Activated T-helper 17 cell treated with anti-CD3 and anti-CD28 coated beads, Interleukin-2, amount 50 U/mL, for 72 hours (primary cell): ENCODE measurements around the gene COL27A1. TPM values are rescaled to one million over a fixed set of nuclear protein-coding genes. Genes with fewer than 3 reads are reported as not detected.
"Not testable (repeated sequence)": the region's sequence is repeated elsewhere in the genome, so short reads cannot be mapped to it uniquely, and the experiment has no call there.

Source experiments
- ATAC-seq: fragments of 150-1000 bp; cut with Tn5 transposase; replicated peaks from 2 replicates; pipeline ENCODE4 v1.10.0; 2021; ENCODE audit warnings: mild to moderate bottlenecking, moderate library complexity
- H3K27ac Mint-ChIP-seq: one replicate; pipeline ENCODE4 v1.8.0; 2022; ENCODE audit warnings: mixed read lengths
- H3K27me3 Mint-ChIP-seq: one replicate; pipeline ENCODE4 v1.8.0; 2022; ENCODE audit warnings: mixed read lengths
- H3K36me3 Mint-ChIP-seq: one replicate; pipeline ENCODE4 v1.8.0; 2022; ENCODE audit warnings: low read depth, mild to moderate bottlenecking, mixed read lengths
- H3K4me1 Mint-ChIP-seq: one replicate; pipeline ENCODE4 v1.8.0; 2022; ENCODE audit warnings: mixed read lengths
- H3K4me3 Mint-ChIP-seq: one replicate; pipeline ENCODE4 v1.8.0; 2022; ENCODE audit warnings: mild to moderate bottlenecking, mixed read lengths
- H3K9me3 Mint-ChIP-seq: one replicate; pipeline ENCODE4 v1.8.0; 2022; ENCODE audit warnings: mixed read lengths
- total RNA-seq, 2 donors: library from RNA; stranded (reverse); gene quantifications; one replicate each; pipeline ENCODE4 v1.2.3, GENCODE V29; 2022

Gene COL27A1
- total RNA-seq, 2 donors from 2014 or later: 7.8 to 12.0 TPM

DNA sequence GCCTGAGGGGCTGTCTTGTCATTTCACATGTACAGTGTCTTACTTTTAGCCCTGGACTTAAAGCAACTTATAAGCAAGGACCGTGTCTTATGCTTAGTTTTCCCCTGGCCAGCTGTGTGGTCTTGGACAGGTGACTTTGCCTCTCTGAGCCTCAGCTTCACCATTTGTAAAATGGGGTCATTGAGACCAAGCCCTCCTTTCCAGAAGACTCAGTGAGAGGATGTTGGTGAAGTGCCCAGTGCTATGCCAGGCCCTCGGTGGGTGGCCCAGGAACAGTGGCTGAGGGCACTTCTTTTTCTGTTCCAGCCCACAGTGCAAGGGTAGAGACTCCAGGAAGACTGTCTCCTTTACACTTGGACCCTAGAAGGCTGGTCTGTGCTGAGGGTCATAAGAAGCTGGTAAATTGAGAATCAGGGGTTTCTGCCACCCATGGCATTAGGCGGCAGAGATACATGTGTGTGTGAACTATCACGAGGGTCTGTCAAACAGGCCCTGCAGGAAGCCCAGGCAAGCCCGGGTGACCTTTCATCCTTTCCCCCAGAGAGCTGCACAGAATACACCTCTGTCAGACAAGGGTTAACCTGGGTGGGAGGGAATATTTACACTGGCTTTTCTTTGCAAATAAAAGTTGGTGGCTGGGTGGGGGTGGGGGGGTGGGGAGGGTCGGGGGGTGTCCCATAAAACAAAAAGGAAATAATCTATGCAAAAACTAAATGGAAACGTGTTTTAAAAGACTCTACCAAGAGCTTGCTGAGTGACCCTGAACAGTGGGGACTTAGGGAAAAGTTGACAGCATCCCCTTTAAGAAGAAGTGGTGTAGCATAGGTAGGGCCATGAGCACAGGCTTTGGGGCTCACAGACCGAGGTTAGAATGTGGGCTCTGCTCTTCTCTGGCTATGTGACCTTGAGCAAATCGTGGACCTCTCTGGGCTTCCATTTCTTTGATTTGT is 35.8 kb upstream of the COL27A1 start:
- no peaks in the 10 kb centered on the region for H3K4me1 Mint-ChIP-seq
- H3K36me3 Mint-ChIP-seq: no peaks in the 10 kb centered on the region
- no peak overlapping the region for H3K27ac Mint-ChIP-seq
- no peak for ATAC-seq
- H3K4me3 Mint-ChIP-seq: no peak overlapping the region
- H3K27me3 Mint-ChIP-seq: peaks cover 24% of the 10 kb centered on the region
- no peaks in the 10 kb centered on the region for H3K9me3 Mint-ChIP-seq

DNA sequence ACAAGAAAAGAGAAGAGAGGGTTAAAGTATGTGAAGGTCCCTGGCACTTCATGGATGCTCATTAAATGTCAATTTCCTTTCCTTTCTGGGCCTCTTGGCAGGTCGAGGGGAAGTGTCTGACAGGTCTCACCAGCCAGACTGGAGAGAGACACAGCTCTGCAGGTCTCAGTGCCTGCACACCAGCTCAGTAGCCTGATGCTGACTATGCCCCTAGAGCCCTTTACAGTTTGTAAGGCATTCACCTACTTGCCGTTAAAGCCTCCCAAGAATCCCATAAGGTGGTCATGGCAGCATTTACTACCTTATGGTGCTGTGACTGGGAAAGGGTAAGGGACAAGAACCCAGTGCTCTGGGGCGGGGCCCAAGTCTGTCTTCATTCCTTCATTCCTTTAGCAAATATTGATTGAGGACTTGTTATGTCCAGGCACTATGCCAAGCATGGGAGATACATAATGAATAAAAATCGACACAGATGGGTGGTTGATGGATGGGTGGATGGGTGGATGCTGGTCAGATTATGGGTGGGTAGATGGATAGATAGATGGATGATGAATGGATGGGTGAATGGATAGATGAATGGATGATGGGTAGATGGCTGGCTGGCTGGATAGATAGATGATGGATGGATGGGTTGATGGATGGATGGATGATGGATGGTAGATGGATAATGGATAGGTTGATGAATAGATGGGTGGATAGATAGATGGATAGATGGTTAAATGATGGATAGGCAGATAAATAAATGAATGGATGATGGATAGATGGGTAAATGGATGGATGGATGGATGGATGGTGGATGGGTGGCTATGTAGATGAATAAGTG is 34.9 kb upstream of the COL27A1 start:
- H3K9me3 Mint-ChIP-seq: no peaks in the 10 kb centered on the region

DNA sequence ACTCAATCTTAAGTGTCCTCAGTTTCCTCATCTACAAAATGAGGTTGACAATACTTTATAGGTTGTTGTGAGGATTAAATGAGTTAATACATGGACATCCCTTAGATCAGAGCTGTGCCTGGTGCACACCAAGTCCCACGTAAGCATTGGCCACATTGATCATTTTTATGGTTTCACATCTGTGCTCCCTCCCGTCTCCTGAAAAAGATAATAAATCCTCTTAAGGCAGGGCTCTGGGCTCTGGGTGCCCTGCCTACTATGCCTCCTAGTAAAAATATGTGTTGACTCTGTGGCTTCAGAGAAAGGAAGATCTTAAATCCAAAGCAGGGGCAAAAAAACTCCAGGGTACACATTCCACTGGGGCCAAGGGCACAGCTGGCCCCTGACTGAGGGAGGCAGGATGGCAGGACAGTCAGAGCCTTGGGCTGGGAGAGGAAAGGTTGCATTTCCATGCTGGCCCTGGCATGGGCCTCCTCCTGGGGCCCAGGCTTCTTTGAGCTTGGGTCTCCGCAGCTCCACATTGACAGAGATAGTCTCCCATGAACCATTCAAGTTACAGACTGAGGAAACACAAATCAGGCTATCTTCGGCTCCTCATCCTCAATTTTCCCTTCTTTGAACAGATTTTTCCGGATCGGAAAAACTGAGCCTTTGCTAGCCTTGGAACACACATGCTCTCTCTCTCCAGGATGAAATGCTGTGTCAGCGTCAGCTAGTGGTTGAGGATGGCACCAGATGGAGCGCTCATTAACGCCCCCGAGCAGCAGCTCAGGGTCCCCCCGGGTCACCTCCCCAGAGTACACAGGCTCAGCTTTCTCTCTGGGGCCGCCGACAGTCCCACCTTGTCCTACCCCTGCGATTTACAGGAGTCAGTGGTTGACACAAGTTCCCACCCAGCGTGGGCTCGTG is 33.9 kb upstream of the COL27A1 start:
- Mint-ChIP-seq H3K27me3 (peaks cover 28% of the 10 kb centered on the region), H3K36me3 (no peaks in the 10 kb centered on the region), H3K4me3 (no peak overlapping the region), H3K27ac (no peak overlapping the region), H3K9me3 (no peaks in the 10 kb centered on the region), H3K4me1 (no peaks in the 10 kb centered on the region)
- no peak for ATAC-seq

More for the DNA sequence above, 34.9 kb upstream of the COL27A1 start:
- H3K27ac Mint-ChIP-seq: no peak overlapping the region
- ATAC-seq: no peak
- H3K4me3 Mint-ChIP-seq: no peak overlapping the region
- H3K36me3 Mint-ChIP-seq: no peaks in the 10 kb centered on the region
- H3K27me3 Mint-ChIP-seq: peaks cover 25% of the 10 kb centered on the region
- H3K4me1 Mint-ChIP-seq: no peaks in the 10 kb centered on the region

DNA sequence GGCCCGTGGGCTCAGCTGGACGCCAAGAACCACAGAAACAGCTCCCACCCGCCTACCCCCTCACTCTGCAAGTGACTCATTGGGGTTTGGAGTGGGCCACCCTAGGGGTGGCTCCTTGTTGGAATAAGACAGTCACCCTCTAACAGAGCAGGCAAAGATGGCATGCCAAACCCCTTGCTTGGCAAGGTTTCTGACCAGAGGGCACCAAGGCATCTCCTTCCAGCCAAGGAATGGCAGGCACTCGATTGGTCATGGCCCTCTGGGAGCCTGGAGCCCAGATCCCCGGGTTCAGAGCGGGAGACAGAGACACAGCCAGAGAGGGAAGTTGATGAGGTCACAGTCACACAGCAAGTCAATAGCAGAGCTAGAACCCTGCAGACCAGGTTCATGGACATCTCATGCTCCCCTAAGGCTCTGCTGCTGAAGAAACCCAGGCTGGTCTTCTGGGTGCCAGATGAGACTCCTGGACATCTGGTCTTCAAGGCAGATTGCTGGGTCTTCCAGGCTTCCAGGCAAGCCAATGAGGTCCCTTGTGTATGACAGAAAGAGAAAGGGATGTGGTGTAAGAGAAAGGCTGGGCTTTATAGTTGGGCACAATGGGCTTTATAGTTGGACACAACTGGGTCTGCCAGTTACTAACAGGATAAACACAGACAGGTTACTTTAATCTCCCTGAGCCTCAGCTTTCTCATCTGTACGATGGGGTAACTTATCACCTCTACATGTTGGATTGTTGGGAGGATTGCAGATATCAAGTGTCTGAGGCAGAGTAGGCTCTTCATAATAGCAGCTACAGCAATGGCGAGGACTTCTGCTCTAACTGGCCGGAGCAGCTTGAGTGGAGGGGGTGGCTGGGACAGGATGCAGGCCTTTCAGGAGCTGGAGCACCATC is 33.0 kb upstream of the COL27A1 start:
- no peak for ATAC-seq
- Mint-ChIP-seq H3K9me3 (no peaks in the 10 kb centered on the region), H3K27me3 (peaks cover 27% of the 10 kb centered on the region), H3K27ac (no peak overlapping the region), H3K36me3 (no peaks in the 10 kb centered on the region), H3K4me3 (no peak overlapping the region), H3K4me1 (no peaks in the 10 kb centered on the region)

DNA sequence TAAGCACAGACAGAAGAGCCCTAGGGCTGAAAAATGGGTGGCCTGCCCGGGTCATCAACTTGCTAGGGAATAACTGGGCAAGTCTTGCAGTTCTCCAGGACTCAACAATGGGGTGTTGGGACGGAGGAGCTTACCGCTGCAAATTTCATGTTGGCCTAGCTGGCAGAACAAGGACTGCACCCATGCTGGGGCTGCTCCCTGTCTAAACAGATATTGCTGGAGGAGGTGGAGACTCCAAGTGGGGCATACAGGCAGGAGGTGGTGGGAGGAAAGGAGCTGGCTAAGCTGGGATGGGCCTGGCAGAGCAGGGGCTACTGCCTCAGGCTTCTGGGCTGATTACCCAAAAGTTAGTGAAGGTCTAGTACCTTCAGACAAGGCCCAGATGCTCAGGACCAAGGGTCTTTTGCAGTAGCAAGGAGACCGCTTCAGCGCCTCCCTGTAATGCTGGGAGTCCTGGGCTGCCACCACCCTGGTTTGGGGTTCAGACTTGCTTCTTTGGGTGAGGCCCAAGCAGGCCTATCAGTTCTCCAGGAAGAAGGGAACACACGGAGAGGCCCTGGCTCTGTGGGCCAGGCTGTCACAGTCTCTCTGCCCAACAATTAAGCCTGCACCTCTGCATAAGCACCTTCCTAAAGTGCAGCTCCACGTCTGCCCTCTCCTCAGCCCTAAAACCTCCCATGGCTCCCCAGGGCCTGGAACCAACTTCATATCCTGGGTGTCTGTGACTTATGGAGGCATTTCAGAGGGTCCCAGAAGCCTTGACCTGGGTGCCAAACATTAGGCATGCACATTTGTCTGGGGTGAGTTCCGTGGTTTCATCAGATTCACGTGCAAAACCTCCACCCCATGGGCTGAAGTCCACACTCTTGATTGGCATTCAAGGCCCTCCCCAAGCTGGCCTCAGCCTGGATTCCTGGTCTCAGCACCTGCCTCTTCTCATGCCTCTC is 32.0 kb upstream of the COL27A1 start:
- H3K4me3 Mint-ChIP-seq: no peak overlapping the region
- no peaks in the 10 kb centered on the region for H3K36me3 Mint-ChIP-seq

DNA sequence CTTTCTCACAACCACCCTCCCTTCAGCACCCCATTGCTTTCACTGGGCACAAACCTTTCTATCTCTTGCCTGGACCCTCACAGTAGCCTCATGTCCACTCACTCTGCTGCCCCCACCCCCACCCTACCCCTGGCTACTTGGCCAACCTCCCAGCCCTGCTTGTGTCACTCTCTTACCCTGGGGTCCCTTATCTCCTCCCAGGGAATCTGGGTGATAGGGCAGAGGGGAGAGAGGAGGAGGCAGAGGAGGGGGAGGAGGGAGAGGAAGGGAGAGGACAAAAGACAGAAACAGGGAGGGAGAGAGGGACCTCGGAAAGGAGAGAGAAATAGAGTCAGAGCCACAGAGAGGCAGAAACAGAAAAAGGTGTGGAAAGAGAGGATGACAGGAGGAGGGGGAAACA is 31.2 kb upstream of the COL27A1 start:
- Mint-ChIP-seq H3K9me3 (peaks cover 4% of the 10 kb centered on the region), H3K36me3 (no peaks in the 10 kb centered on the region), H3K4me3 (no peak overlapping the region), H3K4me1 (no peaks in the 10 kb centered on the region), H3K27me3 (peaks cover 31% of the 10 kb centered on the region), H3K27ac (no peak overlapping the region)
- ATAC-seq: no peak

More for the DNA sequence above, 32.0 kb upstream of the COL27A1 start:
- Mint-ChIP-seq H3K27ac (no peak overlapping the region), H3K9me3 (peaks cover 4% of the 10 kb centered on the region), H3K27me3 (peaks cover 29% of the 10 kb centered on the region), H3K4me1 (no peaks in the 10 kb centered on the region)
- ATAC-seq: no peak

DNA sequence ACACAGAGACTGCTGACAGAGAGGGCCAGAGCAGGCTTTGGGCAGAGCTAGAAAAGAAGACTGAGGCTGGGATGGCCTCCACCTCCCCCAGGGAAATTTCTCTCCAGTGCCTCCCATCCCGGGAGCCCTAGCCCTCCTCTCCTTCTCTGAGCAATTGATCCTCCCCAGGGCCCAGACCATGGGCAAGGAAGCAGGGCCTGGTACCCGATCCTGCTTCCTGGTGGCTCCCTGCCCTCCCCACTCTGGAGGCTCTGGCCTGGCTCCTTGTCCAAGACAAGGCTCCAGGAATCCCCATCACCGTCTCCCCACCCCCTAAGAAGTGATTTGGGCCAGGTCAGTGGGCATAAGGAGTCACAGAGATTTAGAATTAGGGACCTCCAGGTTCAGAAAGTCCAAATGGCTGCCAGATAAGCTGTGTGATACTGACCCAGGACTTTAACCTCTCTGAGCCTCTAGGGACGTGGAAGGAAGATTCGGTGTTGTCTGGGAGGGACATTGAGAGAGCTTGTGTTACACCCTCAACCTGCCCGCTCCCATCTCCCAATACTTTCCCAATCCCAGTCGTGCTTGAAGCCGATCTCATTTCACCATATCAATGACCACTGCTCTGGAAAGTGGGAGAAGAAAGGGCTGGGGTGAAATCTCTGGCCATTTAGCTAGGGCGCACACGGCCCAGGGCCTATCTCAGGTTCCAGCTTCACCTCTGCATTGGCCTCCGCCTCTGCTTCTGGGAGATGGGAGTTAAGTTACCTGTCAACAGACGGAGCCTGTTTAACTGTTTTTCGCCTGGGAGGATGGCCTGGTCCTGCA is 30.5 kb upstream of the COL27A1 start:
- peaks cover 31% of the 10 kb centered on the region for H3K27me3 Mint-ChIP-seq
- no peaks in the 10 kb centered on the region for H3K36me3 Mint-ChIP-seq
- H3K4me1 Mint-ChIP-seq: no peaks in the 10 kb centered on the region
- no peak overlapping the region for H3K4me3 Mint-ChIP-seq
- H3K27ac Mint-ChIP-seq: no peak overlapping the region
- ATAC-seq: no peak
- H3K9me3 Mint-ChIP-seq: peaks cover 4% of the 10 kb centered on the region

DNA sequence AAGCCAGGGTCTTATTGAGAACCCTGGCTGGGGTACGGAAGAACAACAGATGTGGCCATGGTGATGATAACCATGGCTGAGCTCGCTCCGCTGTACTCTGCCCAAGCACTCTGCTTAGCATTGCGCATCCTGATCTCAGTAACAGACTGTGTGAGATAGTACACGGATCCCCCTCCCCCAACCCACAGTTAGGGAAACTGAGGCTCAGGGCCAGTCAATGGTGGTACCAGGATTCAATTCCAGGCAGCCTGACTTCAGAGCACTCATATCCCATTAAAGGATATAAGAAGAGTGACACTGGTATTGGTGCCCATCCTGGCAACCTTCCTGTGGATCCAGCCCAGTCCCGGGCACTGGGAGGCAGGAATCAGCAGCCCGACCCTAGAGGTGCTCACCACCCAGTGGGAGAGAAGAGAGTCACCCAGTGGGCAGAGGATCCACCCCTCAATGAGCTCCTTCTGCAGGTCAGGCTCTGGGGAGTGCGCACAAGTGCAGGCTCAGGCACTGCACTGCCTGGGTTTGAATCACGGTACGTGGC is 29.8 kb upstream of the COL27A1 start:
- H3K9me3 Mint-ChIP-seq: peaks cover 4% of the 10 kb centered on the region
- no peak overlapping the region for H3K4me3 Mint-ChIP-seq
- no peaks in the 10 kb centered on the region for H3K36me3 Mint-ChIP-seq
- H3K27ac Mint-ChIP-seq: no peak overlapping the region
- no peak for ATAC-seq
- no peaks in the 10 kb centered on the region for H3K4me1 Mint-ChIP-seq
- H3K27me3 Mint-ChIP-seq: peaks cover 29% of the 10 kb centered on the region

DNA sequence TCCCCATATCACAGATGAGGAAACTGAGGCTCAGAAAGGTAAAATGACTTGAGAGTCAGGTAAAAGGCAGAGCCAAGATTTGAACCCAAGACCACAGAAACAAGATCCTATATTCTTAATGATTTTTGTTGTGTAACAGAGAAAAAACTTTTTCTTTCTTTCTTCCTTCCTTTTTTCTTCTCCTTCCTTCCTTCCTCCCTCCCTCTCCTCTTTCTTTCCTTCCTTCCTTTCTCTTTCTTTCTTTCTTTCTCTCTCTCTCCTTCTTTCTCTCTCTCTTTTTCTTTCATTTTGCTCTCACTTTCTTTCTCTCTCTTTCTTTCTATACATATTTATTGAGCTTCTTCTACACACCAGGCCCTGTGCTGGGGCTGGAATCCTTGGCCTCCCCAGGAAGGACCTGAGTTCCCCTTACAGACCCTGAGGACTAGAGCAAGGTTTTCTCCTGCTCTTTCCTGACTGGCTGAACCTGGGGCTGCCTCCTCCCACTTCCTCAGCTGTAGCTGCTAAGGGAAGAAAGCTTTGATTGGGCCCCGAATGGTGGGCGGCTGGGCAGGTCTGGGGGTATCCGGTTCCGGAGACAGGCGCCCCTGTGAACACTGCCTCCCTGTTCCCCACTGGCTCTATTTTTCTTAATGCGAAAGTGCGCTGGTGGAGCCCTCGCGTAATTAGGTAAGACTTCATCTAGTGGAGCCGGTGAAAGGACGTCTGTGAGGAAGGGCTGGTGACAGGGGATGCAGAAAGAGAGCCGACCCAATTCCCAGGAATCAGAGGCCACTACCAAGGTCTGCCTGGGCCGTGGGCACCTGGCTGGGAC is 28.9 kb upstream of the COL27A1 start:
- Mint-ChIP-seq H3K27me3 (peaks cover 30% of the 10 kb centered on the region), H3K4me3 (no peak overlapping the region), H3K9me3 (peaks cover 4% of the 10 kb centered on the region), H3K4me1 (no peaks in the 10 kb centered on the region), H3K27ac (no peak overlapping the region), H3K36me3 (no peaks in the 10 kb centered on the region)
- ATAC-seq: no peak

DNA sequence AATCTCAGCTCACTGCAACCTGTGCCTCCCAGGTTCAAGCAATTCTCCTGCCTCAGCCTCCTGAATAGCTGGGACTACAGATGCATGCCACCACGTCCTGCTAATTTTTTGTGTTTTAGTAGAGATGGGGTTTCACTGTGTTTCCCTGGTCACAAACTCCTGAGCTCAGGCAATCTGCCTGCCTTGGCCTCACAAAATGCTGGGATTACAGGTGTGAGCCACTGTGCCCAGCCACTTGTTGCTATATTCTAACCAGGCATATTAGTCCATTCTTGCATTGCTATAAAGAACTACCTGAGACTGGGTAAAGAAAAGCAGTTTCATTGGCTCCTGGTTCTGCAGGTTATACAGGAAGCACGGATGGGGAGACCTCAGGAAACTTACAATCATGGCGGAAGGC is 26.6 kb upstream of the COL27A1 start:
- H3K4me1 Mint-ChIP-seq, ATAC-seq, H3K9me3 Mint-ChIP-seq, H3K27ac Mint-ChIP-seq, H3K4me3 Mint-ChIP-seq, H3K36me3 Mint-ChIP-seq: not testable (repeated sequence)
- H3K27me3 Mint-ChIP-seq: peaks cover 34% of the 10 kb centered on the region

DNA sequence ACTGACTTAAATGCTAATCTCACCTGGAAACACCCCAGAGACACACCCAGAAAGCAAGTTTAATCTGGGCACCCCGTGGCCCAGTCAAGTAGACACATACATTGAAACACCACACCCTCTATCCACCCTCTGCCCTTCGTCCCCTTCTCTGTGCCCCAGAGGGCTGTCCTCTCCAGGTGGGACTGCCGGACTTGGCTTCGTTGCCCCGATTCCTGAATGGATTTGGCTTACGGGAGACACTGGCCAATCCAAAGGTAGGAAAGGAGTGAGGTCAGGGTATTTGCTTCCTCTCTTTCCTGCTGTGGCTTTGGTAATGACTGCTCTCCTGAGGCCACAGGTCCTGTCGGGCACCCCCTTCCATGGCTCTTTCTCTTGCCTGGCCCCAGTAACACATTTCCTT is 25.2 kb upstream of the COL27A1 start:
- peaks cover 32% of the 10 kb centered on the region for H3K27me3 Mint-ChIP-seq
- no peaks in the 10 kb centered on the region for H3K36me3 Mint-ChIP-seq
- H3K4me3 Mint-ChIP-seq: no peak overlapping the region
- H3K4me1 Mint-ChIP-seq: no peaks in the 10 kb centered on the region
- peaks cover 4% of the 10 kb centered on the region for H3K9me3 Mint-ChIP-seq
- ATAC-seq: no peak
- no peak overlapping the region for H3K27ac Mint-ChIP-seq
